ENCODE data around the gene HRCT1. TPM values are rescaled to one million over a fixed set of nuclear protein-coding genes. Genes with fewer than 3 reads are reported as not detected.
A peak's percentile ranks its signal among the peaks of the same experiment; 100 is the strongest.

The HRCT1 gene
- total RNA-seq, 4 donors from 2014 or later: 0.81 to 11.8 (median 3.3) TPM

GRCh38 chr9:35915681-35916294 is 9.8 kb downstream of the HRCT1 start:
- H3K27ac ChIP-seq: peak overlapping the region in 2 of 3 donors; percentile 24
- H3K4me3 ChIP-seq (replicated peaks in 1 of 3): no peak overlapping the region
- TF ChIP-seq CTCF (IDR thresholded peaks at IDR 0.05) (no peak), POLR2A (IDR thresholded peaks at IDR 0.05) (no peak)

GRCh38 chr9:35917261-35917660 is 11.3 kb downstream of the HRCT1 start:
- Histone ChIP-seq H3K27me3 (no peaks in the 10 kb centered on the region), H3K4me1 (peaks cover 11 to 41% of the 10 kb centered on the region in 2 donors), H3K4me3 (replicated peaks in 1 of 3) (no peak overlapping the region), H3K9me3 (no peaks in the 10 kb centered on the region), H3K36me3 (no peaks in the 10 kb centered on the region), H3K27ac (peak overlapping the region in 2 of 3 donors; percentile 40 to 49)
- WGBS, 2 donors: 81 to 96% methylated on average over 2 to 3 of the region's 4 CpGs
- intact Hi-C loops (cut with DNase I): no loop called here
- no peak for TF ChIP-seq CTCF (IDR thresholded peaks at IDR 0.05)
- TF ChIP-seq POLR2A (IDR thresholded peaks at IDR 0.05): no peak
- DNase-seq: no peak

More at GRCh38 chr9:35915681-35916294, 9.8 kb downstream of the HRCT1 start:
- WGBS, 2 donors: 87 to 89% methylated on average over 16 of the region's 16 CpGs
- no peak for DNase-seq
- Histone ChIP-seq H3K36me3 (no peaks in the 10 kb centered on the region), H3K27me3 (no peaks in the 10 kb centered on the region), H3K4me1 (peaks cover 11 to 42% of the 10 kb centered on the region in 2 donors), H3K9me3 (no peaks in the 10 kb centered on the region)
- intact Hi-C loops (cut with DNase I): no loop called here

DNA sequence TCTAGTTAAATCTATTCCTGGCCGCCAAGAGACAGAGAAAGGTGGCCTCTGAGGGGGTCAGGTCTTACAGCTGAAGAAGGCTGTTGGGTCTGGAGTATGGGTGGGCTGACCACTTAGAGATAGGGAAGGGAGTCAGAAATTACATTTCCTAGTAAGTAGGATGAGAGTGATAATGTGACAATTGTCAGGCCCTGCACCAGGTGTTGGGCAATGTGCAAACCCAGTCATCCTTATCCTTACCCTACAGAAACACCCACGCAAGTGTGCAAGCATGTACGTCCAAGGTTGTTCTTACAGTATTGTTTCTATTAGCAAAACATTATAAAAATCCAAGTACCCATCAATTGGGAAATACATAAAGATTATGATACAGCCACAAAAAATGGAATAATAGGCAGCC is 12.8 kb downstream of the HRCT1 start:
- TF ChIP-seq CTCF (IDR thresholded peaks at IDR 0.05) (no peak), POLR2A (IDR thresholded peaks at IDR 0.05) (no peak)
- DNase-seq: no peak
- 95 to 96% methylated on average over 3 of the region's 3 CpGs for WGBS, 2 donors
- no peaks in the 10 kb centered on the region for H3K9me3 ChIP-seq
- peaks cover 13 to 45% of the 10 kb centered on the region in 2 donors for H3K4me1 ChIP-seq
- peak overlapping the region in 2 of 3 donors; percentile 30 to 51 for H3K27ac ChIP-seq
- H3K4me3 ChIP-seq (replicated peaks in 1 of 3): no peak overlapping the region
- no peaks in the 10 kb centered on the region for H3K36me3 ChIP-seq
- intact Hi-C loops (cut with DNase I): no loop called here
- no peaks in the 10 kb centered on the region for H3K27me3 ChIP-seq

DNA sequence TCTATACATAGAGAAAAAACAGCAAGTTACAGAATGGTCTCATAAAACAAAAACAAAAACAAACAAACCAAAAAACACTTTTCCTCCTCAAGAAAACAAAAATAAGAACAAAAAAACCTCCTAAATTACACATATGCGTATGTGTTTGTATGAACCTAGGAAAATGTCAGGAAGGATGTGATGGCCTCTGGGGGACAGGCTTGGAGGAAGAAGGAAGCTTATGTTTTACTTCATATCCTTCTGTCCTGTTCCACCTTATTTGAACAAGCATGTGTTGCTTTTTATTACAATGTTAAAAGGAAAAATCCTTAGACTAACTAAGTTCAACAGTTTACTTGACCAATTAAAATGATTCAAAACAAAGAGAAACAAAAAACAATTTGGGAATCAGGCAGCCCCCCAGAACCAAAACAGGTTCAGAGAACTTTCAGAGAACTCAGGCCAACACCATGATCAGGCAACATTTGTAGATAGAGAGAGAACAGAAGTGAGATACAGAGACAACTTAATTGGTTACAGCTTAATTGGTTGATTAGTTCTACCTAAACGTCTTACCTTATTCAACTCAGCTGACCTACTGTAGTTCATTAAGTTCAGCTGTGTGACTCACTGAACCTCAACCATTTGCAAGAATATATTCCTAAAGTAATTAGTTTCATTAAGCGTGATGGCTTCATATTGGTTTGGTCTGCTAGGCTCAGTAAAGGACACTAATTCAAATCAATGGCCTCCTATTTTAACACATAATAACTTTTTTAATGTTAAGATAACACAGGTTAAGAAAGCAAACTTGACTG is 13.4 kb downstream of the HRCT1 start:
- H3K9me3 ChIP-seq: no peaks in the 10 kb centered on the region
- no peak overlapping the region for H3K4me3 ChIP-seq (replicated peaks in 1 of 3)
- H3K36me3 ChIP-seq: no peaks in the 10 kb centered on the region
- WGBS, 2 donors: 78 to 81% methylated on average over 3 of the region's 3 CpGs
- H3K4me1 ChIP-seq: peaks cover 19 to 49% of the 10 kb centered on the region in 2 donors
- no peak for DNase-seq
- H3K27ac ChIP-seq: peak overlapping the region; percentile 15 to 79 (median 51)
- TF ChIP-seq POLR2A (IDR thresholded peaks at IDR 0.05) (no peak), CTCF (IDR thresholded peaks at IDR 0.05) (no peak)
- H3K27me3 ChIP-seq: no peaks in the 10 kb centered on the region
- intact Hi-C loops (cut with DNase I): no loop called here

All from thyroid gland (tissue), 4 donors.